ENCODE measurements around the gene HPS3. TPM values are rescaled to one million over a fixed set of nuclear protein-coding genes. Genes with fewer than 3 reads are reported as not detected.

The HPS3 gene
- total RNA-seq = 20.2 and 24.4 TPM in 2 replicates

GRCh38 chr3:149129326-149130205 lies at the start of gene HPS3:
Gene HPS3, plus strand, starts transcription at chr3:149129638. Its CDS starts 86 bp downstream, at chr3:149129724.
- peaks cover 32% of the 10 kb centered on the region for H3K4me1 Mint-ChIP-seq (ENCODE audit: low read depth)
- intact Hi-C loops (cut with micrococcal nuclease) = loop anchor here (1.0 to 2.0 kb wide), 3 partner anchors 23 to 138 kb away; partner anchors contain the start of genes GYG1 and HLTF
- H3K9me3 Mint-ChIP-seq = no peaks in the 10 kb centered on the region
- peaks cover 22% of the 10 kb centered on the region for H3K36me3 Mint-ChIP-seq (ENCODE audit: low read depth)
- peak within 1 kb of the TSS; percentile 81 for H3K27ac Mint-ChIP-seq
- DNase-seq (ENCODE audit: low spot score) = peak; percentile 81
- H3K4me3 Mint-ChIP-seq (ENCODE audit: low read depth) = peak within 1 kb of the TSS; percentile 90
- H3K27me3 Mint-ChIP-seq (ENCODE audit: low read depth) = peaks cover 21% of the 10 kb centered on the region

GRCh38 chr3:149080011-149080698 lies 49.3 kb upstream of the HPS3 start:
- H3K4me3 Mint-ChIP-seq (ENCODE audit: low read depth) = no peak overlapping the region
- H3K27me3 Mint-ChIP-seq (ENCODE audit: low read depth) = no peaks in the 10 kb centered on the region
- H3K36me3 Mint-ChIP-seq (ENCODE audit: low read depth) = peaks cover 25% of the 10 kb centered on the region
- no peak for DNase-seq (ENCODE audit: low spot score)
- no peak overlapping the region for H3K27ac Mint-ChIP-seq
- H3K4me1 Mint-ChIP-seq (ENCODE audit: low read depth) = peaks cover 22% of the 10 kb centered on the region
- intact Hi-C loops (cut with micrococcal nuclease) = no loop called here
- H3K9me3 Mint-ChIP-seq = no peaks in the 10 kb centered on the region

- Mint-ChIP-seq H3K4me1 (ENCODE audit: low read depth) (peaks cover 25% of the 10 kb centered on the region), H3K9me3 (no peaks in the 10 kb centered on the region), H3K27ac (no peak overlapping the region), H3K27me3 (ENCODE audit: low read depth) (no peaks in the 10 kb centered on the region), H3K4me3 (ENCODE audit: low read depth) (no peak overlapping the region), H3K36me3 (ENCODE audit: low read depth) (peaks cover 25% of the 10 kb centered on the region)
- no peak for DNase-seq (ENCODE audit: low spot score)
- intact Hi-C loops (cut with micrococcal nuclease) = no loop called here
Observed at GRCh38 chr3:149080699-149081091, 48.7 kb upstream of the HPS3 start.

GRCh38 chr3:149081772-149082171 lies 47.7 kb upstream of the HPS3 start:
- H3K9me3 Mint-ChIP-seq = no peaks in the 10 kb centered on the region
- DNase-seq (ENCODE audit: low spot score) = no peak
- intact Hi-C loops (cut with micrococcal nuclease) = no loop called here
- no peak overlapping the region for H3K4me3 Mint-ChIP-seq (ENCODE audit: low read depth)
- H3K36me3 Mint-ChIP-seq (ENCODE audit: low read depth) = peaks cover 27% of the 10 kb centered on the region
- H3K27me3 Mint-ChIP-seq (ENCODE audit: low read depth) = no peaks in the 10 kb centered on the region
- no peak overlapping the region for H3K27ac Mint-ChIP-seq
- peaks cover 29% of the 10 kb centered on the region for H3K4me1 Mint-ChIP-seq (ENCODE audit: low read depth)

- Mint-ChIP-seq H3K9me3 (no peaks in the 10 kb centered on the region), H3K36me3 (ENCODE audit: low read depth) (peaks cover 19% of the 10 kb centered on the region), H3K27me3 (ENCODE audit: low read depth) (no peaks in the 10 kb centered on the region), H3K27ac (peak overlapping the region; percentile 79), H3K4me3 (ENCODE audit: low read depth) (peak overlapping the region; percentile 93), H3K4me1 (ENCODE audit: low read depth) (peaks cover 29% of the 10 kb centered on the region)
- intact Hi-C loops (cut with micrococcal nuclease) = loop anchor here (1.0 to 5.0 kb wide), 4 partner anchors 43 to 726 kb away; partner anchors contain the start of genes GYG1, HPS3 and RNF13
- DNase-seq (ENCODE audit: low spot score) = no peak
Observed at GRCh38 chr3:149085828-149086231, 43.6 kb upstream of the HPS3 start.

- Mint-ChIP-seq H3K4me3 (ENCODE audit: low read depth) (peak within 1 kb of the TSS; percentile 93), H3K9me3 (no peaks in the 10 kb centered on the region), H3K27ac (peak within 1 kb of the TSS; percentile 79), H3K4me1 (ENCODE audit: low read depth) (peaks cover 27% of the 10 kb centered on the region), H3K27me3 (ENCODE audit: low read depth) (no peaks in the 10 kb centered on the region), H3K36me3 (ENCODE audit: low read depth) (peaks cover 15% of the 10 kb centered on the region)
- intact Hi-C loops (cut with micrococcal nuclease) = loop anchor here (1.0 to 5.0 kb wide), 4 partner anchors 43 to 726 kb away; partner anchors contain the start of genes GYG1, HPS3 and RNF13
- DNase-seq (ENCODE audit: low spot score) = peak; percentile 88
Observed at GRCh38 chr3:149086232-149086988, 43.0 kb upstream of the HPS3 start, which contains the start of gene HLTF. Gene HLTF, minus strand, starts transcription at chr3:149086533. Its CDS starts 197 bp downstream, at chr3:149086336.

GRCh38 chr3:149087208-149087607 lies 42.2 kb upstream of the HPS3 start:
- peaks cover 10% of the 10 kb centered on the region for H3K36me3 Mint-ChIP-seq (ENCODE audit: low read depth)

GRCh38 chr3:149089395-149089794 lies 40.0 kb upstream of the HPS3 start:
- Mint-ChIP-seq H3K27me3 (ENCODE audit: low read depth) (no peaks in the 10 kb centered on the region), H3K27ac (no peak overlapping the region), H3K9me3 (no peaks in the 10 kb centered on the region), H3K4me1 (ENCODE audit: low read depth) (peaks cover 22% of the 10 kb centered on the region), H3K4me3 (ENCODE audit: low read depth) (no peak overlapping the region), H3K36me3 (ENCODE audit: low read depth) (peaks cover 3% of the 10 kb centered on the region)
- DNase-seq (ENCODE audit: low spot score) = no peak
- intact Hi-C loops (cut with micrococcal nuclease) = loop anchor here (5.0 kb wide), 1 partner anchor 723 kb away; the partner anchor contains the start of gene RNF13

More at GRCh38 chr3:149087208-149087607, 42.2 kb upstream of the HPS3 start:
- intact Hi-C loops (cut with micrococcal nuclease) = loop anchor here (2.0 to 5.0 kb wide), 2 partner anchors 44 to 725 kb away; partner anchors contain the start of gene RNF13
- Mint-ChIP-seq H3K9me3 (no peaks in the 10 kb centered on the region), H3K27ac (no peak overlapping the region), H3K4me3 (ENCODE audit: low read depth) (no peak overlapping the region), H3K27me3 (ENCODE audit: low read depth) (no peaks in the 10 kb centered on the region), H3K4me1 (ENCODE audit: low read depth) (peaks cover 27% of the 10 kb centered on the region)
- no peak for DNase-seq (ENCODE audit: low spot score)

- peaks cover 14% of the 10 kb centered on the region for H3K4me1 Mint-ChIP-seq (ENCODE audit: low read depth)
- DNase-seq (ENCODE audit: low spot score) = no peak
- intact Hi-C loops (cut with micrococcal nuclease) = no loop called here
- H3K36me3 Mint-ChIP-seq (ENCODE audit: low read depth) = peaks cover 3% of the 10 kb centered on the region
- H3K4me3 Mint-ChIP-seq (ENCODE audit: low read depth) = no peak overlapping the region
- H3K9me3 Mint-ChIP-seq = no peaks in the 10 kb centered on the region
- H3K27me3 Mint-ChIP-seq (ENCODE audit: low read depth) = no peaks in the 10 kb centered on the region
- H3K27ac Mint-ChIP-seq = no peak overlapping the region
Observed at GRCh38 chr3:149090461-149090860, 39.0 kb upstream of the HPS3 start.

GRCh38 chr3:149090907-149091306 lies 38.5 kb upstream of the HPS3 start:
- H3K4me3 Mint-ChIP-seq (ENCODE audit: low read depth) = no peak overlapping the region
- no peak for DNase-seq (ENCODE audit: low spot score)
- no peaks in the 10 kb centered on the region for H3K9me3 Mint-ChIP-seq
- intact Hi-C loops (cut with micrococcal nuclease) = no loop called here
- peaks cover 3% of the 10 kb centered on the region for H3K36me3 Mint-ChIP-seq (ENCODE audit: low read depth)
- H3K27ac Mint-ChIP-seq = no peak overlapping the region
- H3K27me3 Mint-ChIP-seq (ENCODE audit: low read depth) = no peaks in the 10 kb centered on the region
- peaks cover 10% of the 10 kb centered on the region for H3K4me1 Mint-ChIP-seq (ENCODE audit: low read depth)

GRCh38 chr3:149091983-149092382 lies 37.5 kb upstream of the HPS3 start:
- no peak for DNase-seq (ENCODE audit: low spot score)
- Mint-ChIP-seq H3K27me3 (ENCODE audit: low read depth) (no peaks in the 10 kb centered on the region), H3K4me3 (ENCODE audit: low read depth) (no peak overlapping the region)

GRCh38 chr3:149095487-149095886 lies 34.0 kb upstream of the HPS3 start:
- no peak overlapping the region for H3K27ac Mint-ChIP-seq
- H3K4me1 Mint-ChIP-seq (ENCODE audit: low read depth) = no peaks in the 10 kb centered on the region
- DNase-seq (ENCODE audit: low spot score) = no peak
- H3K36me3 Mint-ChIP-seq (ENCODE audit: low read depth) = no peaks in the 10 kb centered on the region
- H3K27me3 Mint-ChIP-seq (ENCODE audit: low read depth) = peaks cover 8% of the 10 kb centered on the region
- no peaks in the 10 kb centered on the region for H3K9me3 Mint-ChIP-seq
- intact Hi-C loops (cut with micrococcal nuclease) = no loop called here
- H3K4me3 Mint-ChIP-seq (ENCODE audit: low read depth) = no peak overlapping the region

More at GRCh38 chr3:149091983-149092382, 37.5 kb upstream of the HPS3 start:
- no peaks in the 10 kb centered on the region for H3K36me3 Mint-ChIP-seq (ENCODE audit: low read depth)
- no peak overlapping the region for H3K27ac Mint-ChIP-seq
- intact Hi-C loops (cut with micrococcal nuclease) = no loop called here
- H3K9me3 Mint-ChIP-seq = no peaks in the 10 kb centered on the region
- peaks cover 7% of the 10 kb centered on the region for H3K4me1 Mint-ChIP-seq (ENCODE audit: low read depth)
